ENCODE data around the gene UQCRHL.

UQCRHL gene

DNA sequence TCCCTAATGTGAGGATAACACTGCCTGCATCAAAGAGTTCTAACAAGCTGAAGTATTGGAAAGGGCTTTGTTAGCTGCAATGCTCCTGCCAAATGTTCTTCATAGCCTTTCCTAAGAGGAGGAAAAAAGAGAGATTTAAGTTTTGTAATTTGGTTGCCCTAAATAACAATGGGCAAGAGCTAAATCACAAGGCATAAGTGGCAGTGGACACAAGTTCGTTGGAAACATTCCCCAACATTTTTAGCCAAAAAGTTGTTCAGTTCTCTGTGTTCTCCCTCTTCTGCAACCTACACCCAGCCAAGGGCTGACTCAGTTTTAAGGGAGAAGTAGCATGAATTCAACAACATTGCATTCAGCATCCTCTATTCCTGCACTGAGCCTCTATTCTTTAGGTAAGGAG, 2.6 kb upstream of the UQCRHL start:
- Histone ChIP-seq H3K4me3 (ENCODE audit: low read depth, low read length) (no peak overlapping the region), H3K27ac (ENCODE audit: extremely low read depth, low read depth, low read length) (no peak overlapping the region), H3K4me1 (ENCODE audit: control insufficient read depth, insufficient read depth, low read length) (no peaks in the 10 kb centered on the region), H3K36me3 (ENCODE audit: control insufficient read depth in 2 of 2, insufficient read depth in 1 of 2, low read length in 2 of 2) (no peaks in the 10 kb centered on the region), H3K9me3 (ENCODE audit: control insufficient read depth, insufficient read depth, low read depth, low read length) (no peaks in the 10 kb centered on the region)
- CTCF ChIA-PET = interaction anchor here (1.4 kb wide), 1 partner anchor 9 kb away, joined by 3 read pairs; no protein-coding TSS in a partner anchor
- no peak for TF ChIP-seq ZNF37A (tag by site-specific recombination; IDR thresholded peaks at IDR 0.05)
- TF ChIP-seq, protein P1, sequence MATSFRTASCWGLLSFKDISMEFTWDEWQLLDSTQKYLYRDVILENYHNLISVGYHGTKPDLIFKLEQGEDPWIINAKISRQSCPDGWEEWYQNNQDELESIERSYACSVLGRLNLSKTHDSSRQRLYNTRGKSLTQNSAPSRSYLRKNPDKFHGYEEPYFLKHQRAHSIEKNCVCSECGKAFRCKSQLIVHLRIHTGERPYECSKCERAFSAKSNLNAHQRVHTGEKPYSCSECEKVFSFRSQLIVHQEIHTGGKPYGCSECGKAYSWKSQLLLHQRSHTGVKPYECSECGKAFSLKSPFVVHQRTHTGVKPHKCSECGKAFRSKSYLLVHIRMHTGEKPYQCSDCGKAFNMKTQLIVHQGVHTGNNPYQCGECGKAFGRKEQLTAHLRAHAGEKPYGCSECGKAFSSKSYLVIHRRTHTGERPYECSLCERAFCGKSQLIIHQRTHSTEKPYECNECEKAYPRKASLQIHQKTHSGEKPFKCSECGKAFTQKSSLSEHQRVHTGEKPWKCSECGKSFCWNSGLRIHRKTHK (tag by site-specific recombination; IDR thresholded peaks at IDR 0.05) = no peak
- no peak for TF ChIP-seq SP2 (tag by site-specific recombination; IDR thresholded peaks at IDR 0.05)
- no peak for TF ChIP-seq ZNF677 (tag by site-specific recombination; IDR thresholded peaks at IDR 0.05)
- no peak for TF ChIP-seq ZNF843 (tag by site-specific recombination; IDR thresholded peaks at IDR 0.05)
- TF ChIP-seq ZNF311 (tag by site-specific recombination; IDR thresholded peaks at IDR 0.05; ENCODE audit: borderline replicate concordance) = no peak
- no peak for TF ChIP-seq ZSCAN18 (tag by site-specific recombination; IDR thresholded peaks at IDR 0.05)
- no peak for TF ChIP-seq IKZF3 (tag by site-specific recombination; IDR thresholded peaks at IDR 0.05)
- no peak for TF ChIP-seq KLF7 (tag by site-specific recombination; IDR thresholded peaks at IDR 0.05; ENCODE audit: borderline replicate concordance)
- TF ChIP-seq ZNF184 (tag by site-specific recombination; IDR thresholded peaks at IDR 0.05) = no peak
- TF ChIP-seq ZNF426 (tag by site-specific recombination; IDR thresholded peaks at IDR 0.05) = no peak
- TF ChIP-seq, protein P2, sequence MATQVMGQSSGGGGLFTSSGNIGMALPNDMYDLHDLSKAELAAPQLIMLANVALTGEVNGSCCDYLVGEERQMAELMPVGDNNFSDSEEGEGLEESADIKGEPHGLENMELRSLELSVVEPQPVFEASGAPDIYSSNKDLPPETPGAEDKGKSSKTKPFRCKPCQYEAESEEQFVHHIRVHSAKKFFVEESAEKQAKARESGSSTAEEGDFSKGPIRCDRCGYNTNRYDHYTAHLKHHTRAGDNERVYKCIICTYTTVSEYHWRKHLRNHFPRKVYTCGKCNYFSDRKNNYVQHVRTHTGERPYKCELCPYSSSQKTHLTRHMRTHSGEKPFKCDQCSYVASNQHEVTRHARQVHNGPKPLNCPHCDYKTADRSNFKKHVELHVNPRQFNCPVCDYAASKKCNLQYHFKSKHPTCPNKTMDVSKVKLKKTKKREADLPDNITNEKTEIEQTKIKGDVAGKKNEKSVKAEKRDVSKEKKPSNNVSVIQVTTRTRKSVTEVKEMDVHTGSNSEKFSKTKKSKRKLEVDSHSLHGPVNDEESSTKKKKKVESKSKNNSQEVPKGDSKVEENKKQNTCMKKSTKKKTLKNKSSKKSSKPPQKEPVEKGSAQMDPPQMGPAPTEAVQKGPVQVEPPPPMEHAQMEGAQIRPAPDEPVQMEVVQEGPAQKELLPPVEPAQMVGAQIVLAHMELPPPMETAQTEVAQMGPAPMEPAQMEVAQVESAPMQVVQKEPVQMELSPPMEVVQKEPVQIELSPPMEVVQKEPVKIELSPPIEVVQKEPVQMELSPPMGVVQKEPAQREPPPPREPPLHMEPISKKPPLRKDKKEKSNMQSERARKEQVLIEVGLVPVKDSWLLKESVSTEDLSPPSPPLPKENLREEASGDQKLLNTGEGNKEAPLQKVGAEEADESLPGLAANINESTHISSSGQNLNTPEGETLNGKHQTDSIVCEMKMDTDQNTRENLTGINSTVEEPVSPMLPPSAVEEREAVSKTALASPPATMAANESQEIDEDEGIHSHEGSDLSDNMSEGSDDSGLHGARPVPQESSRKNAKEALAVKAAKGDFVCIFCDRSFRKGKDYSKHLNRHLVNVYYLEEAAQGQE (tag by site-specific recombination; IDR thresholded peaks at IDR 0.05) = no peak
- no peak for TF ChIP-seq ZNF473 (tag by site-specific recombination; IDR thresholded peaks at IDR 0.05)
- POLR2A ChIA-PET = interaction anchor here (0.8 to 1.3 kb wide), 2 partner anchors 10 to 61 kb away, joined by 3 read pairs; no protein-coding TSS in a partner anchor

DNA sequence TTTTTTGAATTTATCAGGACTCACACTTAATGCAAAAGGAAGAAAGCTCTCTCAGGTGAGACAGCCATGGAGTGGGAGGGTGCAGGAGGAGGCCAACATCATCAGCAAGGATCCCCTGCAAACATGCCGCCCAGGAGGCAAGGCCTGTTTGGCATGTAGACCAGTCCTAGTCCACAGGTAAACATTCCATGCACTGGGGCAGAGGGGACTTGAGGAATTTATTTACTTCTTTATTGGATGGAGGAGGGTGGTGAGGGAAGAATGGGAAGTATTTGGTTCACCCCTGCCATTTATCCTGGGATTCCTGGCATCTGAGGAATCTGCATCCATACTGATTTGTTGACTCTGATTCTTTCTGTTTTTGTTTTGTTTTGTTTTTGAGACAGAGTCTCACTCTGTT, 1.5 kb upstream of the UQCRHL start:
- POLR2A ChIA-PET = interaction anchor here (1.3 to 1.4 kb wide), 2 partner anchors 9 to 10 kb away, joined by 3 read pairs; no protein-coding TSS in a partner anchor
- TF ChIP-seq ZNF658 (tag by site-specific recombination; IDR thresholded peaks at IDR 0.05) (no peak), KLF7 (tag by site-specific recombination; IDR thresholded peaks at IDR 0.05; ENCODE audit: borderline replicate concordance) (no peak), ZNF777 (tag by site-specific recombination; IDR thresholded peaks at IDR 0.05; ENCODE audit: borderline replicate concordance) (no peak), ZNF654 (tag by site-specific recombination; IDR thresholded peaks at IDR 0.05; ENCODE audit: low read depth) (no peak), ZNF48 (tag by site-specific recombination; IDR thresholded peaks at IDR 0.05) (no peak), ZNF350 (tag by site-specific recombination; IDR thresholded peaks at IDR 0.05) (no peak)
- TF ChIP-seq, protein P2 (tag by site-specific recombination; IDR thresholded peaks at IDR 0.05) = no peak

More for the DNA sequence above, 1.5 kb upstream of the UQCRHL start:
- CTCF ChIA-PET = interaction anchor here (1.0 kb wide), 1 partner anchor 17 kb away, joined by 5 read pairs; no protein-coding TSS in a partner anchor
- no peaks in the 10 kb centered on the region for H3K36me3 ChIP-seq (ENCODE audit: control insufficient read depth in 2 of 2, insufficient read depth in 1 of 2, low read length in 2 of 2)
- H3K4me1 ChIP-seq (ENCODE audit: control insufficient read depth, insufficient read depth, low read length) = no peaks in the 10 kb centered on the region
- H3K27ac ChIP-seq (ENCODE audit: extremely low read depth, low read depth, low read length) = no peak overlapping the region
- H3K9me3 ChIP-seq (ENCODE audit: control insufficient read depth, insufficient read depth, low read depth, low read length) = no peaks in the 10 kb centered on the region
- no peak overlapping the region for H3K4me3 ChIP-seq (ENCODE audit: low read depth, low read length)

All from HEK293 (cell line).